SJSA1 (cell line): Measurements from ENCODE around the gene DHRS13. TPM values are rescaled to one million over a fixed set of nuclear protein-coding genes. Genes with fewer than 3 reads are reported as not detected.
"Not testable (repeated sequence)": the region's sequence is repeated elsewhere in the genome, so short reads cannot be mapped to it uniquely, and the experiment has no call there.

Experiments
- DNase-seq, 2 experiments: peaks; one replicate each; pipeline ENCODE4 v3.0.0-alpha.2; 2015 to 2020; ENCODE audit warnings: low spot score in 2 of 2, low read depth in 1 of 2
- H3K27ac ChIP-seq: fragments of 250-450 bp; sonication (Bioruptor Pico); 2 replicates; pipeline ENCODE4 v1.5.1; 2020; ENCODE audit warnings: mild to moderate bottlenecking, moderate library complexity
- H3K27me3 ChIP-seq: fragments of 250-450 bp; sonication (Bioruptor Pico); replicated peaks from 2 replicates; pipeline ENCODE4 v1.5.1; 2020; ENCODE audit warnings: mild to moderate bottlenecking, moderate library complexity
- H3K36me3 ChIP-seq: fragments of 250-450 bp; sonication (Bioruptor Pico); 2 replicates; pipeline ENCODE4 v1.5.1; 2020; ENCODE audit warnings: mild to moderate bottlenecking
- H3K4me1 ChIP-seq: fragments of 250-450 bp; sonication (Bioruptor Pico); replicated peaks from 2 replicates; pipeline ENCODE4 v1.6.1; 2021; ENCODE audit warnings: mild to moderate bottlenecking
- H3K4me3 ChIP-seq: fragments of 250-450 bp; sonication (Bioruptor Pico); 2 replicates; pipeline ENCODE4 v1.5.1; 2020; ENCODE audit warnings: mild to moderate bottlenecking
- H3K9me3 ChIP-seq: fragments of 250-450 bp; sonication (Bioruptor Pico); replicated peaks from 2 replicates; pipeline ENCODE4 v1.5.1; 2020; ENCODE audit warnings: mild to moderate bottlenecking
- total RNA-seq: library from RNA; depleted of rRNA; stranded (reverse); fragments of >200 nt; shearing (Covaris generic); gene quantifications from 2 replicates; pipeline ENCODE4 v1.2.3, GENCODE V29; 2014

Gene DHRS13
- total RNA-seq, 1 experiment from 2014 or later, result 11.7 TPM

DNA sequence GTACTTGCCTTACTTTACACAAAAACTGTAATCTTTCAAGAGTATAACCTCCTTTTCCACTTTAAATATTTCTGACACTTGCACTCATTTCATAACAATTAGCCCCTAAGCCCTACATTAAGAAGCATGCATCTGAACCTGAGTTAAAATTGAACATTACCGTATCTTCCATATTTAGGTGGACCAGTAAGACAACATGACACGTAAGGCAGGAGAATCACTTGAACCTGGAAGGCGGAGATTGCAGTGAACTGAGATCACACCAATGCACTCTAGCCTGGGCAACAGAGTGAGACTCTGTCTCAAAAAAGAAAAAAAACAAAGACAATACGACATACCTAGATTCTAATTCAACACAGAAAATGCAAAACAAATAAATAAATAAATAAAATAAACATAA, 41.5 kb upstream of the DHRS13 start:
- H3K4me3 ChIP-seq, result no peak overlapping the region
- peaks cover 38% of the 10 kb centered on the region for H3K4me1 ChIP-seq
- H3K27me3 ChIP-seq, result no peaks in the 10 kb centered on the region
- peaks cover 43% of the 10 kb centered on the region for H3K36me3 ChIP-seq
- DNase-seq, result no peak
- H3K27ac ChIP-seq, result peak overlapping the region; percentile 94; the same call in 1 of the 2 replicates
- H3K9me3 ChIP-seq, result no peaks in the 10 kb centered on the region

DNA sequence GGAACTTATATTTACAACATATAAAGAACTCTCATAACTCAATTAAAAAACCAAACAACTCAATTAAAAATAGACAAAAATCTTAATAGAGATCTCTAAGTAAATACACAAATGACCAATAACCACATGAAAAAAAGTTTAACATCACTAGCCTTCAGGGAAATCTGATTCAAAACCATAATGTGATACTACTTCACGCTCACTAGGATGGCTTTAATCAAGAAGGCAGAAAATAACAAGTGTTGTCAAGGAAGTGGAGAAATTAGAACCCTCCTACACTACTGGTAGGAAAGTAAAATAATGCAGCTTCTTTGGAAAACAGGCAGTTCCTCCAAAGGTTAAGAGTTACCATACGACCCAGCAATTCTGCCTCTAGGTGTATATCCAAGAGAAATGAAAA, 40.0 kb upstream of the DHRS13 start:
- no peak for DNase-seq
- H3K4me3 ChIP-seq, result no peak overlapping the region
- H3K27me3 ChIP-seq, result no peaks in the 10 kb centered on the region
- peaks cover 48% of the 10 kb centered on the region for H3K36me3 ChIP-seq
- H3K4me1 ChIP-seq, result peaks cover 35% of the 10 kb centered on the region
- no peaks in the 10 kb centered on the region for H3K9me3 ChIP-seq
- H3K27ac ChIP-seq, result no peak overlapping the region

DNA sequence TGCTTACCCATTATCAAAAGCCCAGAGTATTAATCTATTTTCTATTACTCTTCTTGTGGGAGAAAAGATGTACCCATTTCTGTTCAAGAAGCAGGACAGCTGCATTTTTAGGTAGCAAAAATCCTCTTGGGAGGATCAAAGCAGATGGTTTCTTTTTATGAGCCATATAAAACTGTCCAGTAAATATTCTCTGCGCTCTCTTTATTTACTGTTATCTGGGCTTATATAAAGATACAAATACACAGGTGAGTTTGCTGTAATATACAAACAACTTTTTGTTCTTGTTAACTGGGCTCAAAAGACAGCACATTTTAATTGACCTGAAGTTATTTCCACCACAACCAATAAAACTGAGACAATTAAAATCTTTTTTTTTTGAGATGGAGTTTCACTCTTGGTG, 38.4 kb upstream of the DHRS13 start:
- H3K9me3 ChIP-seq, result no peaks in the 10 kb centered on the region
- H3K36me3 ChIP-seq, result peaks cover 55% of the 10 kb centered on the region
- H3K4me3 ChIP-seq, result no peak overlapping the region
- DNase-seq, result no peak
- no peak overlapping the region for H3K27ac ChIP-seq
- peaks cover 19% of the 10 kb centered on the region for H3K4me1 ChIP-seq
- H3K27me3 ChIP-seq, result no peaks in the 10 kb centered on the region

DNA sequence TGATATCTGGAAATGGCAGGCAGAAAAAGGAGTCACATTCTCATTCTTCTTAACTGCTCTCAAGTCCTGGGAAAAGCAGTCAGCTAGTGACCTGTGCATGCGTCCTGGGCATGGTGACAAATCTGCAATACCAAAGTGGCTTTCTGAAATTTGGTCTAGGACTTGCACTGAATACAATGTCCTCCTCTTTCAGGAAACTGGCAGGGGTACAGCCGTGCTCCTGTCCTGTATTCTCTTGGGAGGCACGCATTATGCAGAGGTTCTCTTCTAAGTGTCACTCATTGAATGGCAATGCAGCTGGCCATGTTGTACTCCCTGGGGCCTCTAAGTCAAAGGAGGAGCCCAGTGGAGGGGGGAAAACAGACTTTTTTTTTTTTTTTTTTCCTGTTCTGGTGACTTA, 37.8 kb upstream of the DHRS13 start:
- Histone ChIP-seq H3K36me3 (peaks cover 60% of the 10 kb centered on the region), H3K4me1 (peaks cover 15% of the 10 kb centered on the region)
- no peak for DNase-seq

DNA sequence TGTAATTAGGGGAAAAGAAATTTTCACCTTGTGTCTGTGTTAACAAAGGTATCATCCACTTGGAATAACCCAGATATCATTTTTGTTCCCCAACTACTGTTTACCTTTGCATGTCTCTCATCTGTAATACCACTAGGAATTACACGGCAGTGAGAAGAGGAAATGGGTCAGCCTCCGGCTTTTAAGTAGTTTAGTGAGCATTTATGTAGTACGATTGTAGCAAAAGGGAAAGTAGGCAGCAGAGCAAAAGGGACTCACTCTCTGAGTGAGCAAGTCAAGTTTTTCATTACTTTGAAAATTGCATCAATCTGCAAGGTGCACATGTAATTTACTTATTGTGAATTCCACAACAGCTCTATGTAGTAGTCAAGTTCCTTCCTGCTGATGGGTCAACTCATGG, 37.3 kb upstream of the DHRS13 start:
- Histone ChIP-seq H3K27me3 (no peaks in the 10 kb centered on the region), H3K36me3 (peaks cover 65% of the 10 kb centered on the region), H3K27ac (no peak overlapping the region), H3K4me1 (peaks cover 9% of the 10 kb centered on the region), H3K4me3 (no peak overlapping the region), H3K9me3 (no peaks in the 10 kb centered on the region)
- no peak for DNase-seq

More for the DNA sequence above, 37.8 kb upstream of the DHRS13 start:
- no peak overlapping the region for H3K4me3 ChIP-seq
- H3K27ac ChIP-seq, result no peak overlapping the region
- H3K9me3 ChIP-seq, result no peaks in the 10 kb centered on the region
- H3K27me3 ChIP-seq, result no peaks in the 10 kb centered on the region

DNA sequence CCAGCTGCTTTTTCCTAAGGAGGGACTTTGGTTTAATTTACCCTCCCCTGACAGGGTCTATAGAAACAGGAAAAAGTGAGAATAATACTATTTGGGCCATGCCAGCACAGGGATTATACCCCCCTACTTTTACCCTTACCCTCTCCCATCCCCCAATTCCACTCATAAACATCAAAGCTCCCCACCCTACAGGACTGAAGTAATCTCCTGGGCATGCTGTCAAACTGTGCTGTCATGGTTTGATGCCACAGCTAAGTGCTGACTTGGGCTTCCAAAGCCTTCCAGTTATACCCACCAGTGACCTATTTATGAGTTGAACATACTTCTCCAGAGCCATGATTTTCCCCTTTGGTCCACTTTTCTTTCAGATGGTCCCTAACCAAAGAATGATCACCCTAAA, 35.7 kb upstream of the DHRS13 start:
- Histone ChIP-seq H3K4me1 (no peaks in the 10 kb centered on the region), H3K9me3 (no peaks in the 10 kb centered on the region), H3K27ac (no peak overlapping the region), H3K36me3 (peaks cover 53% of the 10 kb centered on the region), H3K27me3 (no peaks in the 10 kb centered on the region), H3K4me3 (no peak overlapping the region)
- DNase-seq, result no peak

DNA sequence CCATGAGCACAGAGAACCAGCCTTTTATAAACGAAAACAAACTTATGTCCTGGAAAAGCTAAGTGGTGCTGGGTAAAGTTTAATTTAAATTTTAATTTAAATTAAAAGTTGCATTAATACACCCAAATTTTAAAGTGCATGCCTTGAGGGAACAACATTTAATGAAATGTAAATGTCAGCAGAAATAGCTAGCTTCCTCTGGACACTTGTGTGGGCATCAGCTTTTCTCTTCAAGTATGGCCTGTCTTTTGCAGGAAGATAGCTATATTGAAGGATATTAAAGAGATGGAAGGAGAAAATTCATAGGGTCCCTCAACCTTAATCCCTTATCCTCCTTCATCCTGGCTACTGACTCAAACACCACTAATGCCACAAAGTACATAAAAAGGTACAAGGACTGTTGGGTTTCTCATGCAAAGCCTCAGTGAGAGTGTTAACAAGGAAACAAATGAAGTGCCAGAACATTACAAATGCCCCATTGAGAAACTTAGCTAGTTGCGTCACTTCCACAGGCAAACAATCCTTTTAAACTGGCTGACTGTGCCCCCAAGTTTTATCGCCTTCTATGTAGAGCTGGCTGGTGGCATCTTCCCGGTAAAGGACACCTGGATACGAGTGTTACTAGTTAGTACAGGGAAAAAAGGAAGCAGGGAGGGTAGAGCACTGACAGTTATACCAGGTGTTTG, 34.3 kb upstream of the DHRS13 start:
- Histone ChIP-seq H3K9me3 (no peaks in the 10 kb centered on the region), H3K27me3 (no peaks in the 10 kb centered on the region), H3K4me1 (no peaks in the 10 kb centered on the region), H3K36me3 (peaks cover 46% of the 10 kb centered on the region), H3K27ac (no peak overlapping the region), H3K4me3 (no peak overlapping the region)
- no peak for DNase-seq

DNA sequence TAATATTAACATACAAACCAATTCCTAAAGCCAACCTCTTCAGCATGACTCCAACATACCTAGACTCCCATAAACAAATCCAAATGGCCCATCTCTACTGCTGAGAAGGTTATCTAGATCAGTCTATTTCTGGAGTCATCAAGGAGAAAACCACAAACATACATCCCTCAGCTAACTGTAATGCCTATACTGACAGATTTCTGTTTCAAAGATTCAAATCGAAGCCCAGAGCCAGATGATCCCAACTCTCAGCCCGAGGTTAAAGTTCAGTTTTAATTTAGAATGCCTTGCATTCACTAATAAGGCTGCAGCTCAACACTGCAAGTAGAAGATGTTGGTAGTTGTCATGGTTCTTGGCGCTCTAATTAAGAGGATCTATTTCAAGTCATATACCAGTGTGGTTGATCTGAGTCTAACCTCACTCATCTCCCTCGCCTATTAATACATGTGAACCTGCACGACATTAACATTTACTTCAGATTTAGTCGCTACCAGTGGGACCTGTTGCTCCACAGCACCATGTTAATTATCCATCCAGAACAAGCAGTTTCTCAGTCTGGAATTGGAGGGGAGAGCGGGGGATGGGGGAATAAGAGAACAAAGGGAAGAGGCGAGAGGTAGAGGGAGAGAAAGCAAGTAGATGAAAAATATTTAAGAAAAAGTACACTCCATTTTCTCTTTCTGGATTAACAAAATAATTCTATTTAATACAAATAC, 33.0 kb upstream of the DHRS13 start:
- DNase-seq, result no peak
- no peaks in the 10 kb centered on the region for H3K9me3 ChIP-seq
- H3K27me3 ChIP-seq, result no peaks in the 10 kb centered on the region
- no peak overlapping the region for H3K27ac ChIP-seq
- H3K4me1 ChIP-seq, result no peaks in the 10 kb centered on the region
- no peak overlapping the region for H3K4me3 ChIP-seq
- H3K36me3 ChIP-seq, result peaks cover 41% of the 10 kb centered on the region

DNA sequence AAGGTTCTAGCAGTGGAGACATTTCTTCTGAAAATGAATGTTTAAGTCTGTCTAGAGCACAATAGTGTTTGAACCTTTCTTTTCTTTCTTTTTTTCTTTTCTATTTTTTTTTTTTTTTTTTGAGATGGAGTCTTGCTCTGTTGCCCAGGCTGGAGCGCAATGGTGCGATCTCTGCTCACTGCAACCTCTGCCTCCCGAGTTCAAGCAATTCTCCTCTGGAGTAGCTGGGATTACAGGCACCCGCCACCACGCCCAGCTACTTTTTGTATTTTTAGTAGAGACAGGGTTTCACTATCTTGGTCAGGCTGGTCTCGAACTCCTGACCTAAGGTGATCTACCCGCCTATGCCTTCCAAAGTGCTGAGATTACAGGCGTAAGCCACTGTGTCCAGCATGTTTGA, 31.6 kb upstream of the DHRS13 start:
- H3K27me3 ChIP-seq, H3K4me3 ChIP-seq, DNase-seq, H3K4me1 ChIP-seq, H3K9me3 ChIP-seq, H3K27ac ChIP-seq: not testable (repeated sequence)
- H3K36me3 ChIP-seq, result peaks cover 29% of the 10 kb centered on the region

DNA sequence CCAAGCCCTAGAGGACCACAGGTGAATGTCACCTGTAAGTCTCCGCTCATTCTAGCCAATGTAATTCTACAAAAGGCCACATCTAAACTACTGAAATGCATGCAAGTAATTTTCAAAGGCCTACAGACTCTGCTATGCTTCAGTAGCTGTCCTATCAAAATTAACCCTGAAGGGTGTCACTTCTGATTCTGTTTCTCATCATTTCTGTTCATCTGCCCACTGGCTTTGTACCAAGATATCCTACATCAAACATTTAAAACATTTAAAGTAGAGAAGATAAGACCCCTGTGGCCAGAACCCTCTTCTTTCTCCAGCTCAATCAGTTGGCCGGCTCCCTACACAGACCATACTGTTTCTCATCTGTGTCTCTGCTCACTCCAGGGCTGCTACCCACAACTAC, 26.9 kb upstream of the DHRS13 start:
- H3K4me3 ChIP-seq, result no peak overlapping the region
- peaks cover 39% of the 10 kb centered on the region for H3K36me3 ChIP-seq
- no peak for DNase-seq
- no peaks in the 10 kb centered on the region for H3K27me3 ChIP-seq
- no peak overlapping the region for H3K27ac ChIP-seq
- H3K4me1 ChIP-seq, result peaks cover 18% of the 10 kb centered on the region
- H3K9me3 ChIP-seq, result peaks cover 3% of the 10 kb centered on the region; the same call in 1 of the 2 replicates

DNA sequence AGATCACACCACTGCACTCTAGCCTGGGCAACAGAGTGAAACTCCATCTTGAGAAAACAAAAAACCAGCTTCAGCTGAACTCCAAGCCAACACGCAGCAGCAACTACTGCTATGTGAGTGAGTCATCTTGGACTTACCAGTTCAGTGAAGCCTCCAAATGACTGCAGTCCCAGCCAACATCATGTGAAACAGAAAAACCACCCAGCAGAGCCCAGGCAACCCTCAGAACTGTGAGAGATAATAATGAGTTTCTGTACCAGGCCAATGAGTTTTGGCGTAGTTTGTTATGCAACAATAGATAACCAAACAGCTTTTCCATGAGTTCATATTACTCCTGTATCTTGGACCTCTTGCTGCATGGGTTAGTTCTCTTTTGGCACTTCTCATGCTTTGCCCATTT, 25.2 kb upstream of the DHRS13 start:
- peaks cover 18% of the 10 kb centered on the region for H3K4me1 ChIP-seq

DNA sequence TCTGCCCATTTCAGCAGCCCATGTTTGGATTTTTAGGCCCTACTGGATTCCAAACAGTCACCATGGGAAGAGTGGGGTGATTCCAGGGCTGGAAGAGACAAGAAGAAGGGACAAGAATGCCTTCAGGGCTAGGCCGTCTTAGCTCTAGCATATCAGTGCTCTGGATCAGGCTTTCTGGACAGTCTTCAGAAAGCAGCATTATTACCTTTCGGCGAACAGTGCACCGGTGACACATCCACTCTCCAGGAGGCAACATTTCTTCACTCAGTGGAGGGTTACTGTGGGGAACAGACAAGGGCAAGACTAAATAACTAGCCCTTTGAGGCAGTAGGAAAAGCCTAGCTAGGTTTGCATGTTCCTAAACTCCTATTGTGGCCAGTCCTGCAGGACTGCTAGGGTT, 23.9 kb upstream of the DHRS13 start:
- Histone ChIP-seq H3K27ac (no peak overlapping the region), H3K36me3 (peaks cover 67% of the 10 kb centered on the region), H3K4me1 (peaks cover 18% of the 10 kb centered on the region), H3K27me3 (no peaks in the 10 kb centered on the region), H3K4me3 (no peak overlapping the region), H3K9me3 (peaks cover 3% of the 10 kb centered on the region; the same call in 1 of the 2 replicates)
- DNase-seq, result no peak

More for the DNA sequence above, 25.2 kb upstream of the DHRS13 start:
- no peak for DNase-seq
- H3K36me3 ChIP-seq, result peaks cover 54% of the 10 kb centered on the region
- no peaks in the 10 kb centered on the region for H3K27me3 ChIP-seq
- H3K27ac ChIP-seq, result no peak overlapping the region
- H3K9me3 ChIP-seq, result peaks cover 3% of the 10 kb centered on the region; the same call in 1 of the 2 replicates
- H3K4me3 ChIP-seq, result no peak overlapping the region

DNA sequence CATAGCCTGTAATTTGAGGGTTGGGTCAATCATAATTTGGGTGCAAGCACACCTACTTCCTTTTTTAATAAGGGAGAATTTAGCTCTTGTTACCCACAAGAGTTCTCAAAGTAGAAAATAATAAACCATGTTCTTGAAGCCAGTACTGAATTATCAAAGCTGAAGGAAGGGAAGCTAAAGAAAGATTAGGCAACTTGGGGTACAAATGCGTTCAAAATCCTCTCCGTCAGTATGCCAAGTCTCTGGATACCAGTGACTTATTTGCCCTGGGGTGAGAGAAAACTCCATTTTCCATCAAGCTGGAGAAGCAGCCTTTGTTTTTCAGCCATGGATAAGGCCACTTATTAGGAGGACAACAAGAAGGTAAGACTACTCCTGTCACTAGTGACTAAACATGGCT, 23.5 kb upstream of the DHRS13 start:
- Histone ChIP-seq H3K27ac (no peak overlapping the region; the same call in 1 of the 2 replicates), H3K4me3 (no peak overlapping the region), H3K27me3 (no peaks in the 10 kb centered on the region), H3K9me3 (peaks cover 3% of the 10 kb centered on the region; the same call in 1 of the 2 replicates), H3K4me1 (peaks cover 18% of the 10 kb centered on the region), H3K36me3 (peaks cover 71% of the 10 kb centered on the region)
- DNase-seq, result no peak

DNA sequence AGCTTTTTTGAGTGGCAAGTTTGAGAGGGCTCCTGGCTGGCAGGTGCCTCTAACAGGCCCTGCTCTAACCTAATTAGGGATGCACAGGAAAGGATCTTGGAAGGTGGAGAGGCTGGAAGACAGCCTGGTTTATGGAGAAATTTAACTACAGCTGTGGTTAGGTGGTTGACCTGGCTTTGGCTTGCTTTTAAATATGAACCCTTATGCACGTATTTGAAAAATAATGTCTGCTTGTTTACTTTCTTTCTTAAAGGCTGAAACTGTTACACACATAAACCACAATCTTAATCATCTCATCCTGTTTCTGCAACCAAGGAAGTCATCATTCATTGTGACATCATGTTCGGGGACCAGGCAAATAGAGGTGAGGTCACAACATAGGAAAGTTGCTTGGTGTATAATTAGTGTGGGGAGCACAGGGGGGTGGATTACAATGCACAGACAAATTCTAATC, 23.1 kb upstream of the DHRS13 start:
- no peak overlapping the region for H3K4me3 ChIP-seq
- H3K27me3 ChIP-seq, result no peaks in the 10 kb centered on the region
- H3K27ac ChIP-seq, result peak overlapping the region; percentile 27; the same call in 1 of the 2 replicates
- peaks cover 18% of the 10 kb centered on the region for H3K4me1 ChIP-seq
- H3K9me3 ChIP-seq, result peaks cover 3% of the 10 kb centered on the region; the same call in 1 of the 2 replicates
- peaks cover 76% of the 10 kb centered on the region for H3K36me3 ChIP-seq
- DNase-seq, result peak in 1 of 2 experiments; percentile 39
